Nephron progenitor cell (in vitro differentiated cells): ENCODE data around the gene PRCD.
A peak's percentile ranks its signal among the peaks of the same experiment; 100 is the strongest.

ENCODE experiments used
- DNase-seq: peaks from one replicate; pipeline ENCODE4 v3.0.0; 2021
- H3K27ac Mint-ChIP-seq: 2 replicates; pipeline ENCODE4 v1.8.0; 2021; ENCODE audit warnings: mild to moderate bottlenecking, moderate library complexity, mixed read lengths
- H3K27me3 Mint-ChIP-seq: 2 replicates; pipeline ENCODE4 v1.8.0; 2021; ENCODE audit warnings: mild to moderate bottlenecking, low read depth, mixed read lengths; ENCODE audit not compliant: poor library complexity
- H3K36me3 Mint-ChIP-seq: 2 replicates; pipeline ENCODE4 v1.8.0; 2021; ENCODE audit warnings: low read depth, mixed read lengths
- H3K4me1 Mint-ChIP-seq: 2 replicates; pipeline ENCODE4 v1.8.0; 2021; ENCODE audit warnings: mixed read lengths
- H3K4me3 Mint-ChIP-seq: 2 replicates; pipeline ENCODE4 v1.8.0; 2021; ENCODE audit warnings: mild to moderate bottlenecking, moderate library complexity, mixed read lengths
- H3K9me3 Mint-ChIP-seq: 2 replicates; pipeline ENCODE4 v1.8.0; 2021; ENCODE audit warnings: mild to moderate bottlenecking, moderate library complexity, mixed read lengths
- CTCF ChIP-seq: fragments of 200-600 bp; sonication (generic); IDR thresholded peaks from 2 replicates; pipeline ENCODE4 v1.5.0; 2021; ENCODE audit warnings: antibody characterized with exemption

PRCD gene

GRCh38 chr17:76547183-76547641 lies 7.4 kb downstream of the PRCD start:
- Mint-ChIP-seq H3K27ac (no peak overlapping the region), H3K4me3 (no peak overlapping the region), H3K9me3 (no peaks in the 10 kb centered on the region), H3K4me1 (peaks cover 33% of the 10 kb centered on the region), H3K36me3 (no peaks in the 10 kb centered on the region), H3K27me3 (peaks cover 42% of the 10 kb centered on the region)
- peak; percentile 60 for TF ChIP-seq CTCF
- peak; percentile 77 for DNase-seq

- peaks cover 37% of the 10 kb centered on the region for H3K27me3 Mint-ChIP-seq
- no peaks in the 10 kb centered on the region for H3K36me3 Mint-ChIP-seq
- no peak overlapping the region for H3K27ac Mint-ChIP-seq
- no peak for DNase-seq
- H3K4me1 Mint-ChIP-seq: peaks cover 28% of the 10 kb centered on the region
- no peak overlapping the region for H3K4me3 Mint-ChIP-seq
- TF ChIP-seq CTCF: no peak
- H3K9me3 Mint-ChIP-seq: no peaks in the 10 kb centered on the region
These were observed 7.9 kb downstream of the PRCD start for GRCh38 chr17:76547642-76548202.

GRCh38 chr17:76548378-76549214 lies 8.8 kb downstream of the PRCD start:
- no peak overlapping the region for H3K27ac Mint-ChIP-seq

GRCh38 chr17:76549215-76549518 lies 9.3 kb downstream of the PRCD start:
- no peaks in the 10 kb centered on the region for H3K9me3 Mint-ChIP-seq
- H3K4me3 Mint-ChIP-seq: no peak overlapping the region
- H3K27ac Mint-ChIP-seq: no peak overlapping the region

More at GRCh38 chr17:76548378-76549214, 8.8 kb downstream of the PRCD start:
- DNase-seq: no peak
- H3K27me3 Mint-ChIP-seq: peaks cover 33% of the 10 kb centered on the region
- no peak for TF ChIP-seq CTCF
- no peak overlapping the region for H3K4me3 Mint-ChIP-seq
- no peaks in the 10 kb centered on the region for H3K36me3 Mint-ChIP-seq
- H3K9me3 Mint-ChIP-seq: no peaks in the 10 kb centered on the region
- H3K4me1 Mint-ChIP-seq: peaks cover 20% of the 10 kb centered on the region

GRCh38 chr17:76549539-76549938 lies 9.7 kb downstream of the PRCD start:
- Mint-ChIP-seq H3K27ac (no peak overlapping the region), H3K36me3 (no peaks in the 10 kb centered on the region)

More at GRCh38 chr17:76549215-76549518, 9.3 kb downstream of the PRCD start:
- no peak for DNase-seq
- no peak for TF ChIP-seq CTCF
- Mint-ChIP-seq H3K4me1 (peaks cover 14% of the 10 kb centered on the region), H3K36me3 (no peaks in the 10 kb centered on the region), H3K27me3 (peaks cover 33% of the 10 kb centered on the region)

More at GRCh38 chr17:76549539-76549938, 9.7 kb downstream of the PRCD start:
- Mint-ChIP-seq H3K27me3 (peaks cover 30% of the 10 kb centered on the region), H3K9me3 (no peaks in the 10 kb centered on the region), H3K4me1 (peaks cover 13% of the 10 kb centered on the region), H3K4me3 (no peak overlapping the region)
- no peak for DNase-seq
- no peak for TF ChIP-seq CTCF
